HG02852 (cell line): ENCODE measurements around the gene PSMG1.
"Not testable (repeated sequence)": the region's sequence is repeated elsewhere in the genome, so short reads cannot be mapped to it uniquely, and the experiment has no call there.

Experiments used
- ATAC-seq: cut with Tn5 transposase; IDR thresholded peaks from one replicate; pipeline ENCODE4 v1.9.1; 2021; ENCODE audit warnings: mild to moderate bottlenecking, moderate library complexity; ENCODE audit not compliant: unreplicated experiment

Gene PSMG1

GRCh38 chr21:39183272-39184049, at the start of gene PSMG1:
PSMG1 (minus strand) TSS chr21:39183451; CDS start chr21:39183385, 66 bp downstream.
- peak; percentile 85 for ATAC-seq

GRCh38 chr21:39232861-39233291, 49.6 kb upstream of the PSMG1 start:
- no peak for ATAC-seq

GRCh38 chr21:39224930-39225329, 41.7 kb upstream of the PSMG1 start:
- ATAC-seq, result no peak

GRCh38 chr21:39221997-39222486, 38.8 kb upstream of the PSMG1 start:
- ATAC-seq, result no peak

- ATAC-seq, result no peak
These were observed 38.2 kb upstream of the PSMG1 start for GRCh38 chr21:39221282-39221996.

- ATAC-seq, result not testable (repeated sequence)
These were observed 37.6 kb upstream of the PSMG1 start for GRCh38 chr21:39220875-39221274.

- ATAC-seq, result no peak
These were observed 36.9 kb upstream of the PSMG1 start for GRCh38 chr21:39220150-39220549.

- no peak for ATAC-seq
These were observed 34.8 kb upstream of the PSMG1 start for GRCh38 chr21:39218082-39218409.

- ATAC-seq, result no peak
These were observed 34.3 kb upstream of the PSMG1 start for GRCh38 chr21:39217356-39218081.

GRCh38 chr21:39216290-39216689, 33.0 kb upstream of the PSMG1 start:
- ATAC-seq, result no peak

GRCh38 chr21:39215078-39215477, 31.8 kb upstream of the PSMG1 start:
- ATAC-seq, result no peak

- no peak for ATAC-seq
These were observed 26.1 kb upstream of the PSMG1 start for GRCh38 chr21:39209334-39209688.

- no peak for ATAC-seq
These were observed 25.5 kb upstream of the PSMG1 start for GRCh38 chr21:39208624-39209333.

GRCh38 chr21:39204134-39204533, 20.9 kb upstream of the PSMG1 start:
- no peak for ATAC-seq

- ATAC-seq, result no peak
These were observed 15.5 kb upstream of the PSMG1 start for GRCh38 chr21:39198800-39199199.

GRCh38 chr21:39197448-39198233, 14.4 kb upstream of the PSMG1 start:
- ATAC-seq, result no peak

GRCh38 chr21:39196838-39197237, 13.6 kb upstream of the PSMG1 start:
- ATAC-seq, result no peak

- ATAC-seq, result no peak
These were observed 13.1 kb upstream of the PSMG1 start for GRCh38 chr21:39196310-39196709.

GRCh38 chr21:39193380-39193779, 10.1 kb upstream of the PSMG1 start:
- no peak for ATAC-seq
